Esophagus muscularis mucosa (tissue), 4 donors: ENCODE data around the gene PLXNA1. TPM values are rescaled to one million over a fixed set of nuclear protein-coding genes. Genes with fewer than 3 reads are reported as not detected.

Experiments used
- DNase-seq: peaks from one replicate; pipeline ENCODE4 v3.0.0-alpha.2; 2017; ENCODE audit errors: extremely low spot score
- H3K27ac ChIP-seq, 4 donors: fragments of 200-600 bp; sonication (generic); replicated peaks in 1 of 4; 1 replicate in 3 of 4; 2 replicates in 1 of 4; pipeline ENCODE4 v1.5.1; 2016 to 2019; ENCODE audit warnings: mild to moderate bottlenecking in 1 of 4
- H3K27me3 ChIP-seq, 4 donors: fragments of 200-600 bp; sonication (generic); one replicate each; pipeline versions ENCODE4 v1.5.1 to v1.6.0; 2016 to 2019
- H3K36me3 ChIP-seq, 4 donors: fragments of 200-600 bp; sonication (generic); one replicate each; pipeline ENCODE4 v1.5.1; 2016 to 2019
- H3K4me1 ChIP-seq, 4 donors: fragments of 200-600 bp; sonication (generic); one replicate each; pipeline ENCODE4 v1.5.1; 2016 to 2019
- H3K4me3 ChIP-seq, 4 donors: fragments of 200-600 bp; sonication (generic); 1 replicate in 2 of 4; 2 replicates in 2 of 4; pipeline ENCODE4 v1.5.1; 2016 to 2019; ENCODE audit warnings: mild to moderate bottlenecking in 4 of 4, moderate library complexity in 1 of 4
- H3K9me3 ChIP-seq, 4 donors: fragments of 200-600 bp; sonication (generic); 1 replicate in 3 of 4; 2 replicates in 1 of 4; pipeline ENCODE4 v1.5.1; 2016 to 2019
- EP300 ChIP-seq: sonication (generic); formaldehyde crosslinking; IDR thresholded peaks from one replicate; pipeline ENCODE4 v1.6.1; 2017; ENCODE audit warnings: antibody characterized with exemption
- POLR2A ChIP-seq: fragments of 450-650 bp; IDR thresholded peaks from one replicate; pipeline ENCODE4 v1.6.1; 2017; ENCODE audit warnings: antibody characterized with exemption, moderate library complexity, mild to moderate bottlenecking, low read depth
- POLR2AphosphoS5 ChIP-seq, 2 donors: sonication (generic); formaldehyde crosslinking; IDR thresholded peaks; one replicate each; pipeline ENCODE4 v1.6.1; 2017; ENCODE audit warnings: antibody characterized with exemption in 2 of 2
- WGBS: methylation state at CpG from one replicate; pipeline ENCODE4 v1.1.5; 2018; 5-methylcytosine and 5-hydroxymethylcytosine counted together
- intact Hi-C: fragments of 100-400 bp; cut with DNase I; formaldehyde crosslinking; loops from one replicate; pipeline ENCODE4 v1.15.1; 2023
- total RNA-seq, 4 donors: library from RNA; depleted of rRNA; stranded (reverse); fragments of >200 nt; gene quantifications; one replicate each; pipeline versions ENCODE4 v1.1.0 to v1.2.1, GENCODE V29; 2016
- TF ChIP-seq, protein P1 (sequence below), 3 experiments: fragments of 200-600 bp in 2 of 3; fragments of 450-650 bp in 1 of 3; sonication (generic) in 2 of 3; IDR thresholded peaks; one replicate each; pipeline ENCODE4 v1.5.1; 2017 to 2019; ENCODE audit warnings: antibody characterized with exemption in 3 of 3, mild to moderate bottlenecking in 2 of 3, moderate library complexity in 1 of 3

PLXNA1 gene
- total RNA-seq, 4 donors from 2014 or later: 33.6 to 82.4 (median 47.0) TPM

GRCh38 chr3:126959921-126960603 lies 22.9 kb upstream of the PLXNA1 start:
- no peak overlapping the region for H3K27ac ChIP-seq

GRCh38 chr3:126960604-126960995 lies 22.3 kb upstream of the PLXNA1 start:
- WGBS: 85% methylated on average over 17 of the region's 17 CpGs
- H3K4me1 ChIP-seq: peaks cover 17 to 21% (median 19%) of the 10 kb centered on the region in 4 donors
- no peak overlapping the region for H3K4me3 ChIP-seq
- peaks cover 0 to 20% (median 10%) of the 10 kb centered on the region in 4 donors for H3K36me3 ChIP-seq
- DNase-seq: no peak
- H3K9me3 ChIP-seq: no peaks in the 10 kb centered on the region
- intact Hi-C loops: no loop called here
- no peak overlapping the region for H3K27ac ChIP-seq
- no peak for TF ChIP-seq EP300
- no peak for TF ChIP-seq POLR2A
- TF ChIP-seq POLR2AphosphoS5 (IDR thresholded peaks at IDR 0.05): no peak
- TF ChIP-seq, protein P1, sequence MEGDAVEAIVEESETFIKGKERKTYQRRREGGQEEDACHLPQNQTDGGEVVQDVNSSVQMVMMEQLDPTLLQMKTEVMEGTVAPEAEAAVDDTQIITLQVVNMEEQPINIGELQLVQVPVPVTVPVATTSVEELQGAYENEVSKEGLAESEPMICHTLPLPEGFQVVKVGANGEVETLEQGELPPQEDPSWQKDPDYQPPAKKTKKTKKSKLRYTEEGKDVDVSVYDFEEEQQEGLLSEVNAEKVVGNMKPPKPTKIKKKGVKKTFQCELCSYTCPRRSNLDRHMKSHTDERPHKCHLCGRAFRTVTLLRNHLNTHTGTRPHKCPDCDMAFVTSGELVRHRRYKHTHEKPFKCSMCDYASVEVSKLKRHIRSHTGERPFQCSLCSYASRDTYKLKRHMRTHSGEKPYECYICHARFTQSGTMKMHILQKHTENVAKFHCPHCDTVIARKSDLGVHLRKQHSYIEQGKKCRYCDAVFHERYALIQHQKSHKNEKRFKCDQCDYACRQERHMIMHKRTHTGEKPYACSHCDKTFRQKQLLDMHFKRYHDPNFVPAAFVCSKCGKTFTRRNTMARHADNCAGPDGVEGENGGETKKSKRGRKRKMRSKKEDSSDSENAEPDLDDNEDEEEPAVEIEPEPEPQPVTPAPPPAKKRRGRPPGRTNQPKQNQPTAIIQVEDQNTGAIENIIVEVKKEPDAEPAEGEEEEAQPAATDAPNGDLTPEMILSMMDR (IDR thresholded peaks at IDR 0.05): no peak
- H3K27me3 ChIP-seq: no peaks in the 10 kb centered on the region

More at GRCh38 chr3:126959921-126960603, 22.9 kb upstream of the PLXNA1 start:
- no peak for DNase-seq
- intact Hi-C loops: no loop called here
- no peaks in the 10 kb centered on the region for H3K9me3 ChIP-seq
- H3K36me3 ChIP-seq: peaks cover 0 to 20% (median 10%) of the 10 kb centered on the region in 4 donors
- WGBS: 76% methylated on average over 15 of the region's 17 CpGs
- H3K27me3 ChIP-seq: no peaks in the 10 kb centered on the region
- no peak overlapping the region for H3K4me3 ChIP-seq
- TF ChIP-seq POLR2A (no peak), EP300 (no peak), POLR2AphosphoS5 (IDR thresholded peaks at IDR 0.05) (no peak)
- TF ChIP-seq, protein P1 (IDR thresholded peaks at IDR 0.05): no peak
- H3K4me1 ChIP-seq: peaks cover 17 to 21% (median 19%) of the 10 kb centered on the region in 4 donors

DNA sequence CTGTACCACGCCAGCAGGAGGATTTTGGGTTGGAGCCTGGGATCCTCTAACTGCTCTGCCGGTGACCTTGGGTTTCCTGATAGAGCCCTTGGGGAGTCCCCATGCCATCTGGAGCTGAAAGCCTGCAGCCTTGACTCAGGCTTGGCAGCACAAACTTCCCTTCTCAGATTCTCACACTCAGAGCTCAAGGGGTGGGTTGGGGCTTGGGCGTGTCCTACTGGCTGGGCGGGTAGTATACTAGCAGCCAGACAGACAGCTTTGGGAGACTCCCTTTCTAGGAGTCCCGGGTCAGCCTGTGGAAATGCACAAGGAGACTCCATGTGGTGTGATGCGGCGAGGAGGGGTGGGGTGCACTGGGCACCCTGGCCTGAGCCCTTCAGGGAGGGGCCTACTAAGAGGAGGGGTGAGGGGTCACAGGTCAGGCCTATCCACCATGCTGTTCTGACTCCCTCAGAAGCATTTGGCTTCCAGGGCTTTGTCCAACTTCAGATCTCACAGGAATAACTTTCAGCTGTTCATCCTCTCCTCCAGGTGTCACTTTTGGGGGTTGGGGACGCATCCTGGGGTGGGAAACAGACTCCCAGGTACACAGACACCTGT lies 21.6 kb upstream of the PLXNA1 start:
- TF ChIP-seq POLR2A: no peak
- no peak for TF ChIP-seq POLR2AphosphoS5 (IDR thresholded peaks at IDR 0.05)
- TF ChIP-seq, protein P1 (IDR thresholded peaks at IDR 0.05): no peak
- no peak for TF ChIP-seq EP300
- intact Hi-C loops: no loop called here
- no peaks in the 10 kb centered on the region for H3K9me3 ChIP-seq
- H3K4me1 ChIP-seq: peaks cover 17 to 21% (median 19%) of the 10 kb centered on the region in 4 donors
- WGBS: 66% methylated on average over 6 of the region's 8 CpGs
- H3K27ac ChIP-seq: peak overlapping the region in 3 of 4 donors; percentile 20 to 39 (median 30)
- peaks cover 0 to 20% (median 10%) of the 10 kb centered on the region in 4 donors for H3K36me3 ChIP-seq
- peak; percentile 95 for DNase-seq
- H3K27me3 ChIP-seq: no peaks in the 10 kb centered on the region
- H3K4me3 ChIP-seq: no peak overlapping the region

- no peak for DNase-seq
- no peaks in the 10 kb centered on the region for H3K9me3 ChIP-seq
- H3K4me3 ChIP-seq: no peak overlapping the region
- H3K36me3 ChIP-seq: peaks cover 0 to 20% (median 10%) of the 10 kb centered on the region in 4 donors
- intact Hi-C loops: no loop called here
- H3K4me1 ChIP-seq: peaks cover 17 to 21% (median 19%) of the 10 kb centered on the region in 4 donors
- 81% methylated on average over 8 of the region's 11 CpGs for WGBS
- TF ChIP-seq POLR2A (no peak), POLR2AphosphoS5 (IDR thresholded peaks at IDR 0.05) (no peak), EP300 (no peak)
- TF ChIP-seq, protein P1 (IDR thresholded peaks at IDR 0.05): no peak
- H3K27ac ChIP-seq: peak overlapping the region in 3 of 4 donors; percentile 20 to 39 (median 30)
- H3K27me3 ChIP-seq: no peaks in the 10 kb centered on the region
Observed at GRCh38 chr3:126961791-126962461, 21.0 kb upstream of the PLXNA1 start.
